GM10266 (cell line): ENCODE data around the gene PIK3C2G.

Source experiments
- DNase-seq: peaks from one replicate; pipeline ENCODE4 v3.0.0; 2012; ENCODE audit errors: extremely low spot score
- TF ChIP-seq, protein P1 (sequence below): IDR thresholded peaks from 2 replicates; pipeline ENCODE4 v1.5.1; 2012; ENCODE audit warnings: mild to moderate bottlenecking, low read depth; ENCODE audit not compliant: control insufficient read depth, insufficient read depth; ENCODE audit errors: missing control alignments

Gene PIK3C2G

DNA sequence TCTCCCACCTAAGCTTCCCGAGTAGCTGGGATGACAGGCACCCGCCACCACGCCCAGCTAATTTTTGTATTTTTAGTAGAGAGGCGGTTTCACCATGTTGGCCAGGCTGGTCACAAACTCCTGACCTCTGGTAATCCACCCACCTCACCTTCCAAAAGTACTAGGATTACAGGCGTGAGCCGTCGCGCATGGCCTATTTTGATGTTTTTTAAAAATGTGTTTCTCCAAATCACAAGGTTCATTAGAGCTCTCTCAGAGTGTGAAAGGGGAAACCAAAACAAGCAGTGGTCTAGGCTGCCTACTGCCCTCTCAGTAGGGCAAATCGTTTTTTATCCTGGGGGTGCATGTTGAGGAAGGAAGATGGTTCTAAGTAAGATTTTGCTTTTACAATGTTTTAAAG, 211.5 kb downstream of the PIK3C2G start:
- TF ChIP-seq, protein P1, sequence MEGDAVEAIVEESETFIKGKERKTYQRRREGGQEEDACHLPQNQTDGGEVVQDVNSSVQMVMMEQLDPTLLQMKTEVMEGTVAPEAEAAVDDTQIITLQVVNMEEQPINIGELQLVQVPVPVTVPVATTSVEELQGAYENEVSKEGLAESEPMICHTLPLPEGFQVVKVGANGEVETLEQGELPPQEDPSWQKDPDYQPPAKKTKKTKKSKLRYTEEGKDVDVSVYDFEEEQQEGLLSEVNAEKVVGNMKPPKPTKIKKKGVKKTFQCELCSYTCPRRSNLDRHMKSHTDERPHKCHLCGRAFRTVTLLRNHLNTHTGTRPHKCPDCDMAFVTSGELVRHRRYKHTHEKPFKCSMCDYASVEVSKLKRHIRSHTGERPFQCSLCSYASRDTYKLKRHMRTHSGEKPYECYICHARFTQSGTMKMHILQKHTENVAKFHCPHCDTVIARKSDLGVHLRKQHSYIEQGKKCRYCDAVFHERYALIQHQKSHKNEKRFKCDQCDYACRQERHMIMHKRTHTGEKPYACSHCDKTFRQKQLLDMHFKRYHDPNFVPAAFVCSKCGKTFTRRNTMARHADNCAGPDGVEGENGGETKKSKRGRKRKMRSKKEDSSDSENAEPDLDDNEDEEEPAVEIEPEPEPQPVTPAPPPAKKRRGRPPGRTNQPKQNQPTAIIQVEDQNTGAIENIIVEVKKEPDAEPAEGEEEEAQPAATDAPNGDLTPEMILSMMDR = no peak

DNA sequence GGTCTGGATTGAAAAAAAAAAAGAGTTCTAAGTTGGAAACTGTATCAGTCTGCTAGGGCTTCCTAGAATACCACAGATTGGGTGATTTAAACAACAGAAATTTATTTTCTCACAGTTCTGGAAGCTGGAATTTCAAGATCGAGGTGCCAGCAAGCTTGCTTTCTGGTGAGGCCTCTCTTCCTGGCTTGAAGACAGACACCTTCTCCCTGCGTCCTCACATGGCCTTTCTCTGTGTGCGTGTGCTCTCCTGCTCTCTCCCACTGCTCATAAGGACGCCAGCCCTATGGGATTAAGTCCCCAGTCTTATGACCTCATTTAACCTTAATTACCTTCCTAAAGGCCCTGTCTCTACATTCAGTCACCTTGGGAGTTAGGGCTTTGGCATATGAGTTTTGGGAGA, 215.5 kb downstream of the PIK3C2G start:
- TF ChIP-seq, protein P1 = no peak

More for the DNA sequence above, 211.5 kb downstream of the PIK3C2G start:
- DNase-seq = no peak

DNA sequence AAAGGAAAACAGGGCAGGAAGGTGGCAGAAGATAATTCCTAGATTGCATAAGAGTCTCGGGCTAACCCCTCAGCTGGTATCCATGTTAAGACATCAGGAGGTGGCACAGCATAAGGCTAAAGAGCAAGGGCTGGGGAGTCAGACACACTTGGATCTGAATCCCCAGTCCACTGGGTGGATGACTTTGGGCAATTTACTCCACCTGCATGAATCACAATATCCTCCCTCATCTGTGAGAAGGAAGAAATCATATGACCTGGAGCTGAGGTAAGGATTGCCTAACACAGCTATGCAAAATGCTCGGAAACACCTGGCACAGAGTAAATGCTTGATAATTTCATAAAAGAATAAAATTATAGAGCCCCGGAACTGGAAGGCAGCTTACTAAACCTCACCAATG, 217.9 kb downstream of the PIK3C2G start:
- DNase-seq = no peak
- TF ChIP-seq, protein P1 = no peak

More for the DNA sequence above, 215.5 kb downstream of the PIK3C2G start:
- no peak for DNase-seq

DNA sequence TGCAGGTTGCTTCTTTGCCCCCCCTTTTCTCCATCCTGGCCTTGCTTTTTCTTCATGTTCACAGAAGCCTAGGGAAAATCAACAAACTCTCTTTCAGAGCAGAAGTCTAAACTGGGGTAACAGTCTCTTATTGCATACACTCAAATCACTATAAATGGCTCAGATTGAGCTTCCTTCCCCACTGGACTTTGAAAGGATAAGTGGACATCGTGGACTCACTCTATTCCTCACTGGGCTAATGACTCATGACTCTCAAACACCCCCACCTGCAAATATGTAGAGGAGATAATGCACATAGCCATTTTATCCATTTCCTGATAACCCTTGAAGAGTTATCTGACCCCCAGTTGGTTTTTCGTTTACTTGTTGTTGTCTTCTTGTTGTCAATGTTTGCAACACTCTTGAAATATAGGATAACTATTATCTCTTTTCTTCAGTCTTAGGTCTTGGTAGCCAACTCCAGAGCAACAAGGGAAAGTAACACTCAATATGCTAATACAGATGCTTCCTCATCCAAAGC, 221.3 kb downstream of the PIK3C2G start:
- TF ChIP-seq, protein P1 = no peak

DNA sequence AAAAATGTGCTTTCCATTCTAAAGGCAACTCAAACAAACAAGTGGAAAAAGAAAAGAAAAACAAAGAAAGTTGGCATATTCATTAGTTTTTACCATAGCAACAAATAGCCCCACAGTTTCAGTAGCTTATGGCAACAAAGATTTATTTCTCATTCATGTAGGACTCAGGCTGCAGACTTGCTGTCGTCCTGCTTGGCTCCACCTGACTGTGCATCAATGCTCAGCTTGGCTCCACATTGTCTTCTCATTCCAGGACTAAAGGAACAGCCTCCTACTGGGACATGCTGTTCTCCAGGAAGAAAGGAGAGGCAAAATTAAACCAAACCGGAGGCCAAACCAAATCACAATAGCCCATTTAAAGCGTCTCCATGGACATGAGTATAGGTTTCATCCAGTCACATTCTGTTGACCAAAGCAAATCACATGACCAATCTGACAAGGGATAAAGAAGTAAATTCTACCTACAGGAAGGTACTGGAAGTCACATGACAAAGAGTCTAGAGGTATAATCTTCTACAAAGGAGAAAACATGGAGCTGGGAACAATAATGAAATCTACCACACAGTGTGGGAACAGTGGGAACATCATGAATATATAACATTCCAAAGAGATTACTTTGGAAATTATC, 222.5 kb downstream of the PIK3C2G start:
- DNase-seq = no peak
- TF ChIP-seq, protein P1 = no peak

More for the DNA sequence above, 221.3 kb downstream of the PIK3C2G start:
- DNase-seq = no peak

DNA sequence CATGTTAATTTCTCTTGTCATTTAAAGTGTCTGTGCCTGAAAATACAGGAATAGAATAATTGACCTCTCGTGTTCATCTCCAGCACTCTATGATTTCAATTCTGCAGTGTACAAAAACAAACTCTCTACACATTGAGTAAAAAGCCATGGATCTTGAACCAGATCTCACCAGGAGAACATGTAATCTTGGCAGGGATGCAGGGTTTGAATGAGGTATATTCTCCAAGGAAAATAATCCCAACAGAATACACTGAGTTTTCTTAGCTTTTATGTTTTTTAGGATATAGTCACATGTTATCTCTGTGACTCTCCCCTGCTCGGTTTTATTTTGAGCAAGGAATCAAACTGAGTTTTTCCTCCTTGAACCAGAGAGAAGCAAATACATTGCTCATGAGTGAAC, 224.7 kb downstream of the PIK3C2G start:
- no peak for DNase-seq
- TF ChIP-seq, protein P1 = no peak

DNA sequence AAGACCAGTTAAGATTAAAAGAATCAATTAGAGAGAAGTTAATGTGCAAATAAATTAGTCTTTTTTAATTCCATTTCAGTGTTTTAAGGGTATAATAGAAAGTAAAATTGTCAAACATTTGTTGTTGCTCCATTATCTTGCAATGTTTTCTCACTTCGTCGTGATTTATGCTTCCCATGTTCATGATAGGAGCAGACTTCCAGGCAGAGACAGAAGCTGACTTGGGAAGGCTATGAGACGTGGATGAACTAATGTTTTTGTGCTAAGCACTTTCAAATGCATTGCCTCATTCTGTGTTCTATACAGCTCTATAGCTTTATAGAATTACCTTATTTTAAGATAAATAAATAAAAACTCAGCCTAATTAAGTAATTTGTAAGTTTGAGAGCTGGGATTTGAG, 226.2 kb downstream of the PIK3C2G start:
- TF ChIP-seq, protein P1 = no peak
- no peak for DNase-seq
